Loucy (cell line): ENCODE data around the gene TMC3.

ENCODE experiments used
- CTCF ChIP-seq: fragments of 200-600 bp; sonication (generic); conservative IDR thresholded peaks from 2 replicates; pipeline ENCODE4 v1.5.1; 2014; ENCODE audit warnings: mild to moderate bottlenecking, antibody characterized with exemption, low read length
- EZH2phosphoT487 ChIP-seq: fragments of 200-600 bp; IDR thresholded peaks from 2 replicates; pipeline ENCODE4 v1.6.1; 2018; ENCODE audit warnings: antibody characterized with exemption, mild to moderate bottlenecking, moderate library complexity, borderline replicate concordance

- no peak for TF ChIP-seq CTCF
- TF ChIP-seq EZH2phosphoT487: no peak
Measured at GRCh38 chr15:81381720-81382119, 7.7 kb upstream of the TMC3 start.
